ENCODE measurements around the gene BCKDHB. TPM values are rescaled to one million over a fixed set of nuclear protein-coding genes. Genes with fewer than 3 reads are reported as not detected.
A peak's percentile ranks its signal among the peaks of the same experiment; 100 is the strongest.

BCKDHB gene
- total RNA-seq, 4 donors from 2014 or later, result 1.6 to 6.9 (median 4.8) TPM

GRCh38 chr6:80343511-80343910 lies 237.0 kb downstream of the BCKDHB start:
- intact Hi-C loops (cut with DNase I; ENCODE audit: low total_unique reads) (no loop called here), in situ Hi-C loops (cut with MboI; ENCODE audit: low sequenced_read_pairs in 4 of 4) (no loop called here)
- TF ChIP-seq, protein P1, sequence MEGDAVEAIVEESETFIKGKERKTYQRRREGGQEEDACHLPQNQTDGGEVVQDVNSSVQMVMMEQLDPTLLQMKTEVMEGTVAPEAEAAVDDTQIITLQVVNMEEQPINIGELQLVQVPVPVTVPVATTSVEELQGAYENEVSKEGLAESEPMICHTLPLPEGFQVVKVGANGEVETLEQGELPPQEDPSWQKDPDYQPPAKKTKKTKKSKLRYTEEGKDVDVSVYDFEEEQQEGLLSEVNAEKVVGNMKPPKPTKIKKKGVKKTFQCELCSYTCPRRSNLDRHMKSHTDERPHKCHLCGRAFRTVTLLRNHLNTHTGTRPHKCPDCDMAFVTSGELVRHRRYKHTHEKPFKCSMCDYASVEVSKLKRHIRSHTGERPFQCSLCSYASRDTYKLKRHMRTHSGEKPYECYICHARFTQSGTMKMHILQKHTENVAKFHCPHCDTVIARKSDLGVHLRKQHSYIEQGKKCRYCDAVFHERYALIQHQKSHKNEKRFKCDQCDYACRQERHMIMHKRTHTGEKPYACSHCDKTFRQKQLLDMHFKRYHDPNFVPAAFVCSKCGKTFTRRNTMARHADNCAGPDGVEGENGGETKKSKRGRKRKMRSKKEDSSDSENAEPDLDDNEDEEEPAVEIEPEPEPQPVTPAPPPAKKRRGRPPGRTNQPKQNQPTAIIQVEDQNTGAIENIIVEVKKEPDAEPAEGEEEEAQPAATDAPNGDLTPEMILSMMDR (IDR thresholded peaks at IDR 0.05 in 4 of 5, conservative IDR thresholded peaks at IDR 0.05 in 1 of 5), result no peak
- no peak for TF ChIP-seq POLR2A (IDR thresholded peaks at IDR 0.05)
- Histone ChIP-seq H3K27ac (no peak overlapping the region), H3K36me3 (no peaks in the 10 kb centered on the region), H3K4me1 (peaks cover 4 to 10% of the 10 kb centered on the region in 2 donors), H3K4me3 (no peak overlapping the region), H3K9me3 (no peaks in the 10 kb centered on the region), H3K27me3 (no peaks in the 10 kb centered on the region)
- ATAC-seq (no peak), DNase-seq (no peak)

GRCh38 chr6:80347101-80347500 lies 240.6 kb downstream of the BCKDHB start:
- ATAC-seq, result no peak
- H3K27me3 ChIP-seq, result no peaks in the 10 kb centered on the region
- no peak for DNase-seq
- in situ Hi-C loops (cut with MboI; ENCODE audit: low sequenced_read_pairs in 4 of 4), result no loop called here
- H3K4me1 ChIP-seq, result peaks cover 4 to 10% of the 10 kb centered on the region in 2 donors
- H3K36me3 ChIP-seq, result no peaks in the 10 kb centered on the region
- H3K27ac ChIP-seq, result no peak overlapping the region
- no peak for TF ChIP-seq POLR2A (IDR thresholded peaks at IDR 0.05)
- TF ChIP-seq, protein P1 (IDR thresholded peaks at IDR 0.05 in 4 of 5, conservative IDR thresholded peaks at IDR 0.05 in 1 of 5), result no peak
- no peaks in the 10 kb centered on the region for H3K9me3 ChIP-seq
- H3K4me3 ChIP-seq, result no peak overlapping the region
- intact Hi-C loops (cut with DNase I; ENCODE audit: low total_unique reads), result no loop called here

DNA sequence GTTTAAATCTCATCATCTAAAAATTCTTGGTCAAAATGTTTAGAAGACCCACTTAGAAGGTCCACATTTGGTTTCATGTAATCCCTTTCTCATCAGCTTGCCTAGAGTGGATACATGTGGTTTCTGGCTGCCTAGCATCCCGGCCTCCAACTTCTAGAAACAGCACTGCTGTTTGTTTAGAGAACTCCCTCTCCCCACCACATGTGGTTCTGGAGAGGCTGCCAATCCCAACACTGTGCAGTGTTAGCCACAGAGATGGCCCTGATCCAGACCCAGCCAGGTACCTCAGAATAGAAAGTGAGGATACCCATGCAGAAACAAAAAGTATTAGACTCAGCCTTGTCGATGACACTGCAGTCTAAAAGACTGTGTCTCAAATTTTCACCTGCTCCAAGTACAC lies 241.8 kb downstream of the BCKDHB start:
- Histone ChIP-seq H3K27me3 (no peaks in the 10 kb centered on the region), H3K27ac (no peak overlapping the region), H3K4me1 (peaks cover 4 to 10% of the 10 kb centered on the region in 2 donors), H3K9me3 (no peaks in the 10 kb centered on the region), H3K36me3 (no peaks in the 10 kb centered on the region), H3K4me3 (no peak overlapping the region)
- peak; percentile 8 to 15 for DNase-seq
- in situ Hi-C loops (cut with MboI; ENCODE audit: low sequenced_read_pairs in 4 of 4) (no loop called here), intact Hi-C loops (cut with DNase I; ENCODE audit: low total_unique reads) (no loop called here)
- TF ChIP-seq, protein P1 (IDR thresholded peaks at IDR 0.05 in 4 of 5, conservative IDR thresholded peaks at IDR 0.05 in 1 of 5), result no peak
- no peak for TF ChIP-seq POLR2A (IDR thresholded peaks at IDR 0.05)
- peak in 1 of 2 donors; percentile 52 for ATAC-seq

GRCh38 chr6:80356000-80356399 lies 249.5 kb downstream of the BCKDHB start:
- no peaks in the 10 kb centered on the region for H3K9me3 ChIP-seq
- no peaks in the 10 kb centered on the region for H3K4me1 ChIP-seq
- no peaks in the 10 kb centered on the region for H3K36me3 ChIP-seq
- in situ Hi-C loops (cut with MboI; ENCODE audit: low sequenced_read_pairs in 4 of 4) (no loop called here), intact Hi-C loops (cut with DNase I; ENCODE audit: low total_unique reads) (no loop called here)
- DNase-seq (no peak), ATAC-seq (no peak)
- no peaks in the 10 kb centered on the region for H3K27me3 ChIP-seq
- no peak overlapping the region for H3K4me3 ChIP-seq
- H3K27ac ChIP-seq, result no peak overlapping the region
- TF ChIP-seq POLR2A (IDR thresholded peaks at IDR 0.05), result no peak
- TF ChIP-seq, protein P1 (IDR thresholded peaks at IDR 0.05 in 4 of 5, conservative IDR thresholded peaks at IDR 0.05 in 1 of 5), result no peak

DNA sequence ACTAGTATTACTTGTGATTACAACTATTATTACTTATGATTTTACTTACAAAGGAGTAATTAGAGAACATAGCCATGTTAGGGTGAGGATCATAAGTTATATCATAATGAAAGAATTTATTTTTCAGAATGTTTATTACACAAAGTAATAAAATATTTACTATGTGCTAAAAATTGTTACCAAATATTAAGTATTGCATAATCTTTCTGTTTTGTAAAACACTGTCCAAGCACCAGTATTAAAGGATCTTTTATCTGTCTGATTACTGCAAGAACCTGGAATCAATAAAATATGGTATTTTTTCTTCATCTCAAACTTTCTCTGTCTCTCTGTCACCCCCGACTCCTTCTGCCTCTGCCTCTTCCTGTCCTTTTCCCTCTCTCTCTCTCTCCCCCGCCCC lies 250.1 kb downstream of the BCKDHB start:
- intact Hi-C loops (cut with DNase I; ENCODE audit: low total_unique reads), result no loop called here
- ATAC-seq, result no peak
- no peaks in the 10 kb centered on the region for H3K27me3 ChIP-seq
- no peak for DNase-seq
- H3K4me1 ChIP-seq, result no peaks in the 10 kb centered on the region
- no peaks in the 10 kb centered on the region for H3K9me3 ChIP-seq
- in situ Hi-C loops (cut with MboI; ENCODE audit: low sequenced_read_pairs in 4 of 4), result no loop called here
- TF ChIP-seq, protein P1 (IDR thresholded peaks at IDR 0.05 in 4 of 5, conservative IDR thresholded peaks at IDR 0.05 in 1 of 5), result no peak
- TF ChIP-seq POLR2A (IDR thresholded peaks at IDR 0.05), result no peak
- H3K4me3 ChIP-seq, result no peak overlapping the region
- H3K36me3 ChIP-seq, result no peaks in the 10 kb centered on the region
- H3K27ac ChIP-seq, result no peak overlapping the region

Measured in gastrocnemius medialis (tissue), 4 donors.